Measurements from ENCODE around the gene LSM7.
"Not testable (repeated sequence)": the region's sequence is repeated elsewhere in the genome, so short reads cannot be mapped to it uniquely, and the experiment has no call there.

LSM7 gene

DNA sequence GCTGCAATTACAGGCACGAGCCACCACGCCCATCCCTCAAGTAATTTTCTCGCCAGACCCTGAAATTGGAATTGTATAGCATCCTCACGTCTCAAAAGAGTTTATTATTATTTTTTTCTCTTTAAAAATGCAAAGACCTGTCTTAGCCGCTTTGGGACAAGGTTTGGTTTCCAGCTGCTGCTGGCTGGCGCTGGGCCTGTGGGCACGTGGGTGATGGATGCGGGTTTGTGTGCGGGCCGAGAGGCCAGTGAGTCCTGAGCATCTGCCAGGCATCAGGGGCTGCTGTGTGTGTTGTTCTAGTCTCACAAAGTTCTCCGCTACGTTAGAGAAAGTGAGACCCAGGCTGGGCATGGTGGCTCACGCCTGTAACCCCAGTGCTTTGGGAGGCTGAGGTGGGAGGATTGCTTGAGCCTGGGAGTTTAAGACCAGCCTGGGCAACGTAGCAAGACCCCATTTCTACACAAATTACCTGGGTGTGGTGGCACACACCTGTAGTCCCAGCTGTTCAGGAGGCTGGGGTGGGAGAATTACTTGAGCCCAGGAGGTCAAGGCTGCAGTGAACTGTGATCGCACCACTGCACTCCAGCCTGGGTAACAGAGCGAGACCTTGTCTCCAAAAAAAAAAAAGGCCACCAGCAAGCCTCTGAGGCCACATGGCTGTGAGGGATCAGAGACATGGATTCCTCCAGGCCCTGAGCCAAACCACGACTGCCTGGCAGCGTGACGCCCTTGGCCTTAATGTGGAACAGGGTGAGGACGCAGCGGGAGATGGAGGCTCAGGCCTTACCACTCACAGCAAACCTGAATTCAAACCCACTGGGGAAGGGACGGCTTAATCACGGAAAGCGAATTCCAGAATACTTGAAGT lies 27.0 kb upstream of the LSM7 start:
- no peak for DNase-seq (ENCODE audit: low read depth in 2 of 2)

DNA sequence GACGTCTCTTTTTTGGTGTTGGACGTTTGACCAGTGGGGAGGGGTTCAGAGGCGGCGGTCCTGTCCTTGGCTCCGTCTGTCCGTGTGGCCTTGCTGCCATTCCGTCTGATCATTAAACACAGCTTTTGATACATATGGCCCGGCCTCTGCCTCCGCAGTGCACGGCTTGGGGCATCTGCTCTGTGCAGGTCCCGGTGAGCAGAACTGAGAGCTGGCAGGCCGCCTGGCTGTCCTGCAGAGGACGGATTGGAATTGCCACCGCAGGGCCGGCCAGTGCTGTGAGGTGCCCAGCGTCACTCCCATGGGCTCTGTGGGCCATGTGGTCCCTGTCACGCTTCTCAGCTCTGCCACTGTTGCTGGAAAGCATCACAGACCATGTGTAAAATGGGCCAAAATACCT lies 26.3 kb upstream of the LSM7 start:
- DNase-seq (ENCODE audit: low read depth in 2 of 2), result no peak

DNA sequence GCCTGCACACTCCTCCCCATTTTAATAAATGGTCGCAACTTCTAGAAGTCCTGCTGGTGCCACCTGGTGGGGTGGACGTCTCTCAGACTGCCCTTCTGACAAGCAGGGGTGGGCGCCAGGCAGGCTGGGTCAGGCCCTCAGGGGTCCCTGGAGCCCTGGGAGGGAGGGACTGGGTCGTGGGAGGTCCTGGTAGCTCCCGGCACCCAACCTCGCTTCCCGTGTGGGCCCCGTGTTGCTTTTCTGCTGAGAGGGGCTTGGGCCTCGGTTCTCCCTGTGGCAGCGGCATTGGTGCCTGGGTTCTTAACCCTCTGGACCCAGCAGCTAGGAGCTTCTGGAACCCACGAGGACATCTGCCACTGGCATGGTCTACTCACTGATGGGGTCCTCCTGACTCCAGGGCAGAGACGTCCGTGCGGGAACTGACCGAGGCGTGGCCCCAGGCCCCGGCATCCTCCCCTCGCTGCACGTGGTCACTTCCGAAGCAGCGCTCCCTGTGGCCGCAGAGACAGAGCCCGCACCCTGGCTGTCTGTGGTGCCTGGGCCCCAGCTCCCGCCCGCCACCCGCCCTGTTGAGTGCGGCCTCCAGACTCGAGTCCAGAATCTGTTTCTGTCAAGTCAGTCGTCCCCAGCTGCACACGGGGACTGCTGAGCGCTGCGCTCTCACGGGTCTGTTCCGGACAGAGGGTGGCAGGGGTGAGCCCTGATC lies 25.7 kb upstream of the LSM7 start:
- no peak for DNase-seq (ENCODE audit: low read depth in 2 of 2)

DNA sequence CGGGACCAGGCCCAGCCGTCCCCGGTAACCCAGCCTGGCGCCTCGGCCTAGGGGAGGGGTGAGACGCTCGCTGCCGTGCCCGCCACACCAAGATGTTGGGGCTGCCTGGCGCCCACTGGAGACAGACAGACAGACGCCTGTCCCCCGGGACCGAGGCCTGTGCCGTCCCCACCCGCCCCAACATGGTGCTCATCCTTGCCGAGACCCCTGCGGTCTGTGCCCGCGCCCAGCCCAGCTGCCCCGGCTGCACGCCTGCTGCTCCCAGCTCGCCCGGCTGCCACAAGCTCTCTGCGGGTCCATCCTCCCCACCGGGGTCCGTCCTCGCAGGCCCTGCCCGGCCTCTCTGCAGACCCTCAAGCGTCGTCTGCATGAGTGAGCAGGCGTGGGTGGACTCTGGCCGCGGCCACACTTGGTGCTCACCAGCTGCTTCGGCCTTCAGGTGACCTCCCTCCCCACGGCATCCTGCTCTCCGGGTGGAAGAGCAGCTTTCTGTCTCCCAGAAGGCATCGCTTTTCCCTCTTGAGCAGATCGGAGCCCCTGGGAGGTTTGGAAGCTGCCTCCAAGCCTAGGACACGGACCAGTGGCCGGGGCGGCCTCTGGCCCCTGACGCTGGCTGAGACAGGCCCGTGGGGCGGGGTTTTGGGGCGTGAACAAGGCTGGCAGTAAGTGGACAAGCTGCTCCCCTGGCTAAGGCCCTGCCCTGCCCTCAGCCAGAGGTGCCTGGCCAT lies 24.9 kb upstream of the LSM7 start:
- DNase-seq (ENCODE audit: low read depth in 2 of 2), result no peak

DNA sequence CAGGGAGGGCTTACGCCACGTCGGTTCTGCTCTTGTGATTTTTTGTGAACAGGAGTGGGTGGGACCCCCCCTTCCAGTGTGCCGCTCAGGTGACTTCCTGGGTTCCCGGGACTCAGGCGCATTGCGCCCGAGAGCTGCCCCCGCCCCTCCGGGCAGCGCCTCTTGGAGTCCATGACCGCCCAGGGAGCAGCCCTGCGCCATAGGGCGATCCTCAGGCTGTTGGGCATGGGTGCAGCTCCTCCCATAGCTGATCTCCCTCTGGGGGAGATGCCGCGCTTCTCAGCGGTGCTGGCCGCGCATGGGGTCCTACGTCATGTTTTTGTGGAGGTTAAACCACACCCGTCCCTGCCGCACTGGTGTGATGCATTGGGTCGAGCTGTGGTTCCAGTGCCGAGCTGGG lies 23.7 kb upstream of the LSM7 start:
- no peak for DNase-seq (ENCODE audit: low read depth in 2 of 2)

DNA sequence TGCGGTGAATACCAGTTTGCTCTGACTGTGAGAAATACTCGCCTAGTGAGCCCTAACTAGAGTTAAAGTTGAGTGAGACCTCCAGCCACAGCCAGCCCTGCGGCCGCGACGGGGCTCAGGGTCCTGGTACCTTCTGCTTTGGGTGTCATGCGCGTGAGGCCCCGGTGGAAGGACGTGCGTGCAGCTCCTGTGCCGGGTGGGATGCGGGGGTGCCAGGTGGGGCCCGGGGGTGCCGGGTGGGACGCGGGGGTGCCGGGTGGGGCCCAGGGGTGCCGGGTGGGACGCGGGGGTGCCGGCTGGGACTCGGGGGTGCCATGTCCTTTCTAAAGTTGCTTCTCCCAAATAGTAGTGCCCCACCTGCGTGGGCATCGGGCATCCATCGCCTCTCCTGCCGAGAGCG lies 23.2 kb upstream of the LSM7 start:
- no peak for DNase-seq (ENCODE audit: low read depth in 2 of 2)

DNA sequence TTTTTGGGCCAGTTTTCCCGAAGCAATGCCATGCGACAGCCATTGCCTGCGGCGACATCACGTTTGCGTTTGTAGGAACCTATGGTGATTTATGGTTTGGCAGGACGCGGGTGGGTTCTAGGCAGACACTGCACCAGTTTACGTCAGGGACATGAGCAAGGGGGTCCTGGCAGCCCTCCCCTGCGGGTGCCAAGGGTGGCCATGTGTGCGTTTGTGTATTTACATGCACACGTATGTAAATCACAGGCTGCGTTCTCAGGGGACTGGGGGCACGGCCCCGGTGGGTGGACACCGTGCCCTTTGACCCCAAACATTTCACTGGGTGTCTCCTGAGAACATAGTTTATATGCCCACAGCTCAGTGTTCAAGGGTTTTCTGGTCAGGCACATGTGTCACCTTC lies 22.3 kb upstream of the LSM7 start:
- no peak for DNase-seq (ENCODE audit: low read depth in 2 of 2)

DNA sequence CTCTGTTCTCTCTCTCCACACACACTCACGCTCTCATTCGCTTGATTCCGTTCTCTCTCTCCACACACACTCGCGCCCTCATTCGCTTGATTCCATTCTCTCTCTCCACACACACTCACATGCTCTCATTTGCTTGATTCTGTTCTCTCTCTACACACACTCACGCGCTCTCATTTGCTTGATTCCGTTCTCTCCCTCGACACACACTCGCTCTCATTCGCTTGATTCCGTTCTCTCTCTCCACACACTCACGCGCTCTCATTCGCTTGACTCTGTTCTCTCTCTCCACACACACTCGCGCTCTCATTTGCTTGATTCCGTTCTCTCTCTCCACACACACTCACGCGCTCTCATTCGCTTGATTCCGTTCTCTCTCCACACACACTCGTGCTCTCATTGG lies 21.4 kb upstream of the LSM7 start:
- DNase-seq (ENCODE audit: low read depth in 2 of 2), result not testable (repeated sequence)

DNA sequence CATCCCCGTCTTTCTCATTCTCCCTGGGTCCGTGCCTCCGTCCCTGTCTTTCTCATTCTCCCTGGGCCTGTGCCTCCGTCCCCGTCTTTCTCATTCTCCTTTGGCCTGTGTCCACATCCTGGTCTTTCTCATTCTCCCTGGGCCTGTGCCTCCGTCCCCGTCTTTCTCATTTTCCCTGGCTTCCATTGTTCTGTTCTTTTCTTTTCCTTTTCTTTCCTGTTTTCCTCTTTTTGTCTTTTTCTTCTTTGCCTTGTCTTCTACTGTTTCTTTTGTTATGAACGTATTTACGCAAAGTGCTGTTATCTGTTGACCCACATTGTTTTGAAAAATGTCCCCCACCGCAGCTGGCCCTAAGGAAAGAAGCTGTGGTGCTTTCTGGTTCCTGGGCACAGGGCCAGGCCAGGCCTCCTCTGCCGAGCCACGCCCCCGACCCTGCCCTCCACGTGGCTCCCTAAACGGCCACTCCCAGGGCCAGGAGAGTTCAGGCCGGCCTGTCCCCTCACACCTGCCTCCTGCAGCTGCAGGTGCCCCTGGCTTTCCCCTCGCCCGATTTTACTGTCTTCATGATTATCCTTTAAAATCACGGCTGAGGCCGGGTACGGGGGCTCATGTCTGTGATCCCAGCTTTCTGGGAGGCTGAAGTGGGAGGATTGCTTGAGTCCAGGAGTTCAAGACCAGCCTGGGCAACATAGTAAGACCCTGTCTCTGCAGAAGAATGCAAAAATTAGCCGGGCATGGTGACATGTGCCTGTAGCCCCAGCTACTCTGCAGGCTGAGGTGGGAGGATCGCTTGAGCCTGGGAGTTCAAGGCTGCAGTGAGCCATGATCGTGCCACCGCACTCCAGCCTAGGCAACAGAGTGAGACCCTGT lies 17.6 kb upstream of the LSM7 start:
- DNase-seq (ENCODE audit: low read depth in 2 of 2), result no peak

DNA sequence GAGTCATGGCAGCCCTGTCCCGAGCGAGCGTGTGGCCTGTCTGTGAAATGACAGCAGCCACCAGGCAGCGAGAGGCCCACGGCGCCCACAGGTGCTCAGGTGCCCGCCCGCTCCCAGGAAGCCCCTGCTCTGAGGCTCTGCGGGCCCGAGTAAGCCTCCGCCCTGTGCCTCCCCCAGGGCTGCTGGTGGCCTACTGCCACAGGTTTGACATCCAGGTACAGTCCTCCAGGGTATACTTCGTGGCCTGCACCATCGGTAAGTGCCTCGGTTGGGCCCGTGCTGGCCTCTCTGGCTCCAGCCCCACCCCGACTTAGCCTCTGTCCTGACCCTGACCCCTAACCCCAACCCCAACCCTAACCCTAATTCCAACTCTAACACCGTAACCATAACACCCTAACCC lies 16.7 kb upstream of the LSM7 start:
- no peak for DNase-seq (ENCODE audit: low read depth in 2 of 2)

DNA sequence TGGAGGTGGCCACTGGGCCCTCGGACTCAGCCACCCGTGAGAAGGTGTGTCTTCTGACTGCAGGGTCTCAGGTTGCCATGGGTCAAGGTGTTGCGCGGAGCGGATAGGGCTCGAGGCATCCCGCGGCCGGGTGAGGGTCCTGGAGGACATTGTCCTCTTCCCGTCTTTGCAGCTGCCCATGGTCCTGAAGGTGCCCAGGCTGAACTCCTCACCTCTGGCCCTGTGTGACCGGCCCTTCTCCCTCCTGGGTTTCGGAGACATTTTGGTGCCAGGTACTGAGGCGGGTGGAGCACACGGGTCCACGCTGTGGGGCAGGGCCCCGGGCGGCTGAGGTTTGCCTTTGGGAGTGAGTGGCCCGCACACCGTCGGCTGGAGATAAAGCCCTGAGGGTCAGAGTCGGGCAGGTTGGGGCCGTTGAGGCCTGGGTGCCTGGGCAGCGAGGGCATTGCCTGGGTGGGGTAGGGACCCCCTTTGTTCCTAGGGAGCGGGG lies 16.0 kb upstream of the LSM7 start:
- no peak for DNase-seq (ENCODE audit: low read depth in 2 of 2)

DNA sequence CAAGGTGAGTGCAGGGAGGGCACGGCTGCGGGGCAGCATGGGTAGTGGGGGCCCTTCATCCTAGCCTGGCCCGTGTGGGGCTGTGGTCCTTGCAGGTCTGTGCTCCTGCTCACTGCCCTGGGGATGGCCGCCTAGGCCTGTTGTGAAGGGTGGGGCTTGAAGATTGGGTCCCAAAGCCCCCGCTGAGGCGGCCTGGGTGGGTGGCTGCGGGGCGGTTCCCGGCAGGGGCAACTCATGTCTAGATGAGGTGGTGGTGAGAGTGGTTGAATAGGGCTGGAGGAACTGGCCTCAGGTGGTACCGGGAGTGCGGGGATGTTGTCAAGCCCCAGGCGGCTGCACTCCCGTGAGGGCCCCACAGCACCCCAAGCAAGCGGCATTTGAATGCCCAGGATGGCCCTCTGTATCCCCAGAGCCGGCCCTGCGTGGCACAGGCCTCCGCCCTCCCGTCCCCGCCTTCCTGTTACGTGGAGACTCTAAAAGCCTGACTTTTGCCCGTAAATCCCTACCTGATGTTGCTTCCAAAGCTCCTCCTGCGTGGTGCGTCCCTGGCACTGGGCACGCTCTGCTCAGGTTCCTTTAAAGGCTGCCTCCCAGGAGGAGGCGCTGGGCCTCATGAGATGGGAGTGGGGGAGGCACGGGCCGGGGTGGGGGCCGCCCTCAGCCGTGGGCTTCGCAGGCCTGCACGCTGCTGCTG lies 15.1 kb upstream of the LSM7 start:
- DNase-seq (ENCODE audit: low read depth in 2 of 2), result no peak

DNA sequence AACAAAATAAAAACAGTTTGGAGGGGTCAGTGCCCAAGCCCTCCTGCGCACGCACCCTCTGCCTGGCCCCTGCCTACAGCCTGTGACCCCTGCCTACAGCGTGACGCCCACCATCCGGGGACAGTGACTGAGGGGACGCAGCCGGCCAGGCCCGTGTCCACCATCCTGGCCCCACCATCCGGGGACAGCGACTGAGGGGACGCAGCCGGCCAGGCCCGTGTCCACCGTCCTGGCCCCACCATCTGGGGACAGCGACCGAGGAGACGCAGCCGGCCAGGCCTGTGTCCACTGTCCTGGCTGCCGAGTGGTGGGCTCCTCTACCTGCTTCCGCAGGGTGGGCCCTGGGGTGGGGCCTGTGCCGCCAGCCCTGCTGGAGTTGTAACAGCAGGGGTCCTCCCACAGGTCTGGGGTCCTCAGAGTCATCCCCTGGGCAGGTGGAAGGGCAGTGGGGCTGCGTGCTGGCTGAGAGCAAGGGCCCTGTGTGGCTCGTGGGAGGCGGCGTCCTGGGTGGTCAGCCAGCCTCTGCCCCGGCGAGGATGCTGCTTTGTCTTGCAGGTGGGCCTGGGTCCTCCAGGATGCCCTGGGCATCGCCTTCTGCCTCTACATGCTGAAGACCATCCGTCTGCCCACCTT lies 14.4 kb upstream of the LSM7 start:
- DNase-seq (ENCODE audit: low read depth in 2 of 2), result no peak

DNA sequence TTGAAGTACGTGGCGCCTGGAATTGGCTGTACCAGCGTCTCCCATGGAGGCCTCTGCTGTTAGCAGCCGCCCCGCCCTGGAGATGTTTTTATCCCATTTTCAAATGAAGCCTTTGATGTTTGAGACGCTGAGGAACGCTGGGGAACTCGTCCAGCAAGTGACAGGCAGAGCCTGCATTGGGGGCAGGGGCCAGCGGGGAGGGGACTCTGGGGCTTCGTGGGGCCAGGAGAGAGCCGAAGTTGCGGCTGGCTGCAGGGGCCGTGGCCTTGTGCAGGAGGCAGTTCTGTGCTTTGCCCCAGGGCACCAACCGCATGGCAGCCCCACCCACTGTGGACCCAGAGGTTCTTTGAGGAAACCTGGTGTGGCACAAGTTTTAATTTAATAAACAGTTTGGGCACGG lies 13.6 kb upstream of the LSM7 start:
- no peak for DNase-seq (ENCODE audit: low read depth in 2 of 2)

DNA sequence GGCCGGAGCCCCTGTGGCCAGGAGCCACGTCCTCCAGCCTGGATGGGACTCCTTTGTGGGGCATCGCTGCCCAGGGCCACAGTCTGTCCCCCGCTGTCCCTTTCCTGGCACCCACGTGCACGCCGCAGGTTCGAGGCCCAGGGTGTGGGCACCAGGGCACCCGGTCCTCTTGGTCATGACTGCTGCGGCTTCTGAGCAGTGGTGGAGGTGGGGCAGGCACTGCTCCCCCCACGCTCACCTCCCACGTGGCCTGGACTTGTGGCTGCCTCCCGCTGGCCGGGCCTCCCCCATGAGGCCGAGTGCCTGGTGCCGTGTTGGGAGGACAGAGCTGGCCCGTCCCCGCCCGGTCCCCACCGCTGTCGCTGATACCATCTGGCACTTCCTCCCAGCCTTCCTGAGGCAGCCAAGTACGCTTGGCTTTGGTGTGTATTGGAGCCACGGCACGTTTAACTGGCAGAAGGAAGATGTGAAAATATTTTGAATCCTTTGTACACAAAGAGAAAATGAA lies 12.9 kb upstream of the LSM7 start:
- no peak for DNase-seq (ENCODE audit: low read depth in 2 of 2)

DNA sequence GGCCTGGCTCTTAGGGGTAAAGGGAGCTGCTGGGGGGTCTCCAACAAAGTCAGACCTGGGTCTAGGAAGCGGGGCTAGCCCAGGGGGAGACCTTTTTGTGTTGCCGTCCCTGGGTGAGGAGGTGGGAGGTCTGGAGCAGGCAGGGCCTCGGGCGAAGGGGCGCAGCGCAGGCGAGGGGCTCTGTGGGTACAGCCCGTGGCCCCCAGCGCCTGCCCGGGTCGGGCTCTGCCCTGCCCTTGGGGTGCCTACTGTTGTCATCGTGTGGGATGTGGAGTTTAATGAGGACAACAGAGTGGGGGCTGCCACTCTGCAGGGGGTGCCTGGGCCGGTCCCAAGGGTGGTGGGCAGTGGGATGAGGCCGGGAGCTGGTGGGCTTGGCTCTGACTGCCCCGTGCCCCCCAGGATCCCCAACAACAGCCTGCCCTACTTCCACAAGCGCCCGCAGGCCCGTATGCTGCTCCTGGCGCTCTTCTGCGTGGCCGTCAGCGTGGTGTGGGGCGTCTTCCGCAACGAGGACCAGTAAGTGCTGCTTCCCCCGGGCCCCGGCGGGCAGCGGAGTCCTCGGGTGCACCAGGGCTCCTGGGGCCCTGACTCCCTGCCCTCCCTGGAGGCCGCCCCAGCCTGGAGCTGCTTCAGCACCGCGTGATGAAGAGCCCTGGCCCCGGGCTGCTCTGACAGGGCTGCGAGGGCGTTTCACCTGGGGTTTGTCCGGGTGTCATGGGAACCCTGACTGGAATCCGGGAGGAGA lies 12.3 kb upstream of the LSM7 start:
- no peak for DNase-seq (ENCODE audit: low read depth in 2 of 2)

DNA sequence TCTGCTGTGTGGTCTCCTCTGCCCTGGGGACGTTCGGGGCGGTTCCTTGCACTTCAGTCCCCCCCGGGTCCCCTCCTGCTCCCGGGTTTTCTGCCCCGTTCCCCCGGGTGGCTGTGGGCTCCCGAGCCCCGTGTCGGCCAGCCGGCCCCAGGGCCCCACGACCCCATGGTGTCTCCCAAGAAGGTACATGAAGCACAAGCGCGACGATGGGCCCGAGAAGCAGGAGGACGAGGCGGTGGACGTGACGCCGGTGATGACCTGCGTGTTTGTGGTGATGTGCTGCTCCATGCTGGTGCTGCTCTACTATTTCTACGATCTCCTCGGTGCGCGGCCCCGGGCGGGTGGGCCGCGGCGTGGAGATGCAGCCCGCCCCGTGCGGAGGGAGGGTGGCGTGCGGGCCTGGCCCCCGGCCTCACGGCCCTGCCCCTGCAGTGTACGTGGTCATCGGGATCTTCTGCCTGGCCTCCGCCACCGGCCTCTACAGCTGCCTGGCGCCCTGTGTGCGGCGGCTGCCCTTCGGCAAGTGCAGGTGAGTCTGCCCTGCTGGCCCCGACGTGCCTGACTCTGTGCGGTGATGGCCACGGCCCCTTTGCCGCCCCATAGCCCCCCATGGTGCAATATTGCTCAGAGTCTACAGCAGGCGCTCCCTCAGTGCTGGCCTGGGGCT lies 11.4 kb upstream of the LSM7 start:
- DNase-seq (ENCODE audit: low read depth in 2 of 2), result no peak

DNA sequence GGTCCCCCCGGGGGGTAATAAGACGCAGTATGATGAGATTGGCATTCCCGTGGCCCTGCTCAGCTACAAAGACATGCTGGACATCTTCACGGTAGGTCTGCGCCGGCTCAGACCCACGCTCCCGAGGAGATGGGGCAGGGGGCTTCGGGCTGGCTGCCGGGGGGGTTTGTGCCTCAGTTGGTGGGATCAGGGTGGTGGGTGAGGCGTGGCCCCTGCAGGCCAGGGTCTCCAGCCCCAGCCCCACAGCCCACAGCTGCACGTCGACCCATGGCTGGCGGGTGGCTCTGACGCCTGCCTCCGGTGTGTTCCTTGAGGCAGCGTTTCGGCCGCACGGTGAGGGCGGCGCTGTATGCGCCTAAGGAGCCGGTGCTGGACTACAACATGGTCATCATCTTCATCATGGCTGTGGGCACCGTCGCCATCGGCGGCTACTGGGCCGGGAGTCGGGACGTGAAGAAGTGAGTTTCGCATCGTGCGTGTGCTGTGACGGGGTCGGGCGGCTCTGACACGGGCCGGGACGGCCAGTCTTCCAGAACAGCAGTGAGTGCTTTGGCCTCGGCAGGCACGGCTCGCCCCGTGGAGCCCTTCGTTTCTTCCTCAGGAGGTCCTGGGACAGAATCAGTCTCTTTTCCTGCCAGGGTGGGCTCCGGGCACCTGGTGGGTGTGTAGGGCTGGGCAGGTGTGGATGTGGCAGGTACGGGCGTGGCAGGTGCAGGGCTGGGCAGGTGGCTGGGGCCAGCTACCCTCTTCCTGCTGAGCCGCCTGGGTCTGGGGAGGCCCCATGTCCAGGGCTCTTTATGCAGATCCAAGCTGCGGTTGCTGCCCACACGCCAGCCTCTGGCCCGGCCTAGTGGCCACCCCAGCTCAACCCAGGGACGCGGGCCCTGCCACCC lies 10.6 kb upstream of the LSM7 start:
- no peak for DNase-seq (ENCODE audit: low read depth in 2 of 2)

Data from stimulated activated CD8-positive, alpha-beta memory T cell treated with anti-CD3 and anti-CD28 coated beads, Interleukin-7, amount 100 ng/mL, for 4 hours (primary cell).